ENCODE data around the gene SPEG.

Gene SPEG

DNA sequence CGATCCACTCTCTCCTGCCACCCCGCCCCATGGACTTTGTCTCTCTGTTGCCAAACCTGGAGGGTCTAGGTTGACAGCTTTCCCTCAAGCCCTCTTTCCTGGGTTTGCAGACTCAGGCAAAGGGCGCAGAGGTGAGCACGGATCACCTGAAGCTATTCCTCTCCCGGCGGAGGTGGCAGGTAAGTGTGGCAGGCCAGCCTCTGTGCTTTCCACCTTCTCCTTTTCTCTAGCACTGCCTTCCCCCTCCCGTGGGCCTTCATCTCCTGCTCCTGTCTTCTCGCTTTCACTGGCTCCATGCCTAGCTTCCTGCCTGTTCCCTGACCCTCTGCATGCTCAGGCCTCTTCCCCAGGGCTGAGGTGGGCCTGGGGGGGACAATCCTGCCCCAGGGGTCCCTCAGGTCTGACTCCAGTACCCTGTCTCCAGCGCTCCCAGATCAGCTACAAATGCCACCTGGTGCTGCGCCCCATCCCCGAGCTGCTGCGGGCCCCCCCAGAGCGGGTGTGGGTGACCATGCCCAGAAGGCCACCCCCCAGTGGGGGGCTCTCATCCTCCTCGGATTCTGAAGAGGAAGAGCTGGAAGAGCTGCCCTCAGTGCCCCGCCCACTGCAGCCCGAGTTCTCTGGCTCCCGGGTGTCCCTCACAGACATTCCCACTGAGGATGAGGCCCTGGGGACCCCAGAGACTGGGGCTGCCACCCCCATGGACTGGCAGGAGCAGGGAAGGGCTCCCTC lies 48.2 kb downstream of the SPEG start:
- no peak for DNase-seq

DNA sequence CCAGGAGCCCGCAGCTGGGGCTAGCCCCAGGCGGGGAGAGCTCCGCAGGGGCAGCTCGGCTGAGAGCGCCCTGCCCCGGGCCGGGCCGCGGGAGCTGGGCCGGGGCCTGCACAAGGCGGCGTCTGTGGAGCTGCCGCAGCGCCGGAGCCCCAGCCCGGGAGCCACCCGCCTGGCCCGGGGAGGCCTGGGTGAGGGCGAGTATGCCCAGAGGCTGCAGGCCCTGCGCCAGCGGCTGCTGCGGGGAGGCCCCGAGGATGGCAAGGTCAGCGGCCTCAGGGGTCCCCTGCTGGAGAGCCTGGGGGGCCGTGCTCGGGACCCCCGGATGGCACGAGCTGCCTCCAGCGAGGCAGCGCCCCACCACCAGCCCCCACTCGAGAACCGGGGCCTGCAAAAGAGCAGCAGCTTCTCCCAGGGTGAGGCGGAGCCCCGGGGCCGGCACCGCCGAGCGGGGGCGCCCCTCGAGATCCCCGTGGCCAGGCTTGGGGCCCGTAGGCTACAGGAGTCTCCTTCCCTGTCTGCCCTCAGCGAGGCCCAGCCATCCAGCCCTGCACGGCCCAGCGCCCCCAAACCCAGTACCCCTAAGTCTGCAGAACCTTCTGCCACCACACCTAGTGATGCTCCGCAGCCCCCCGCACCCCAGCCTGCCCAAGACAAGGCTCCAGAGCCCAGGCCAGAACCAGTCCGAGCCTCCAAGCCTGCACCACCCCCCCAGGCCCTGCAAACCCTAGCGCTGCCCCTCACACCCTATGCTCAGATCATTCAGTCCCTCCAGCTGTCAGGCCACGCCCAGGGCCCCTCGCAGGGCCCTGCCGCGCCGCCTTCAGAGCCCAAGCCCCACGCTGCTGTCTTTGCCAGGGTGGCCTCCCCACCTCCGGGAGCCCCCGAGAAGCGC lies 49.1 kb downstream of the SPEG start:
- peak in 1 of 2 experiments; percentile 28 for DNase-seq

DNA sequence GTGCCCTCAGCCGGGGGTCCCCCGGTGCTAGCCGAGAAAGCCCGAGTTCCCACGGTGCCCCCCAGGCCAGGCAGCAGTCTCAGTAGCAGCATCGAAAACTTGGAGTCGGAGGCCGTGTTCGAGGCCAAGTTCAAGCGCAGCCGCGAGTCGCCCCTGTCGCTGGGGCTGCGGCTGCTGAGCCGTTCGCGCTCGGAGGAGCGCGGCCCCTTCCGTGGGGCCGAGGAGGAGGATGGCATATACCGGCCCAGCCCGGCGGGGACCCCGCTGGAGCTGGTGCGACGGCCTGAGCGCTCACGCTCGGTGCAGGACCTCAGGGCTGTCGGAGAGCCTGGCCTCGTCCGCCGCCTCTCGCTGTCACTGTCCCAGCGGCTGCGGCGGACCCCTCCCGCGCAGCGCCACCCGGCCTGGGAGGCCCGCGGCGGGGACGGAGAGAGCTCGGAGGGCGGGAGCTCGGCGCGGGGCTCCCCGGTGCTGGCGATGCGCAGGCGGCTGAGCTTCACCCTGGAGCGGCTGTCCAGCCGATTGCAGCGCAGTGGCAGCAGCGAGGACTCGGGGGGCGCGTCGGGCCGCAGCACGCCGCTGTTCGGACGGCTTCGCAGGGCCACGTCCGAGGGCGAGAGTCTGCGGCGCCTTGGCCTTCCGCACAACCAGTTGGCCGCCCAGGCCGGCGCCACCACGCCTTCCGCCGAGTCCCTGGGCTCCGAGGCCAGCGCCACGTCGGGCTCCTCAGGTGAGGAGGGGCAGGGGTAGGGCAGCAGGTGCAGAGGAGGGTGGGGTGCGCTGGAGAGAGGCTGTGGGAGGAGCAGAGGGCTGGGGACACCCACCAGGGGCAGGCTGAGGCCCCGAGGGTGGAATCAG lies 49.9 kb downstream of the SPEG start:
- peak in 1 of 2 experiments; percentile 30 for DNase-seq

DNA sequence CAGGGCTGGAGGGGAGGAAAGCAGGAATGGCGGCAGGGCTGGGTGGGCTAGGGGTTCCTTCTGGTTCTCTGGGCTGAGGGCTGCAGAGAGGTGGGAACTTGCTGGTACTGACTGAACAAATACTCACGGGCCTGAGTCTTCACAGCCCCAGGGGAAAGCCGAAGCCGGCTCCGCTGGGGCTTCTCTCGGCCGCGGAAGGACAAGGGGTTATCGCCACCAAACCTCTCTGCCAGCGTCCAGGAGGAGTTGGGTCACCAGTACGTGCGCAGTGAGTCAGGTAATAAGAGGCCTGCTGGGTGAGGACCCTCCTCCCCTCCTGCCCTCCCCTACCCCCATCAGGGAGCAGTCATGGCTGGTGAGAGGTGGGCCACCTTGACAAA lies 50.5 kb downstream of the SPEG start:
- DNase-seq: no peak

DNA sequence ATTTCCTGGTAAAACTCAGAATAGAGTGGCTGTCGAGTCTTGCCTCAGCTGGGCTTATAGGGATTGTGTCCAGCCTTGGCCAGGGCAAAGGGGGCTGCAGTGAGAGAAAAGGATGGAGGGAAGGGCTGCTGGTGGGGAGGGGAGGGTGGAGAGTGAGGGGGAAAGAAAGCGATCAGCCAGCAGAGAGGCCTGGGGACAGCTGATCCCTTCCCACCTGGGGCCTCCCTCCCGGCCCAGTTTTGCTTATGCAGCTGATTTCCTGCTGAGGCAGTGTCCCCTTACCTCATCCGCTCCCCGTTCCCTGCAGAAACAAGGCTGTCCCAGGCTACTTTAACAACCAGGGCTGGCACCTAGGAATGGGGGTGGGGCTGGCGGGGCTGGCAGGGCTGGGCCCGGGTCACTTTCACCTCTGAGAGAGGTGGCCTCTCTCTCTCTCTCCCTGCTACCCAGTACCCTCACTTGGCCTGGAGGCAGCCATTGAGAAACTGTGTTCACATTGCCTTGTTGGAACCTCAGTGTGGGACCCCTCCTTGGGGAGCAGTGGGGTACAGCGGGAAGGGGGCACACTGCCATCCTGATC lies 51.8 kb downstream of the SPEG start:
- DNase-seq: no peak

DNA sequence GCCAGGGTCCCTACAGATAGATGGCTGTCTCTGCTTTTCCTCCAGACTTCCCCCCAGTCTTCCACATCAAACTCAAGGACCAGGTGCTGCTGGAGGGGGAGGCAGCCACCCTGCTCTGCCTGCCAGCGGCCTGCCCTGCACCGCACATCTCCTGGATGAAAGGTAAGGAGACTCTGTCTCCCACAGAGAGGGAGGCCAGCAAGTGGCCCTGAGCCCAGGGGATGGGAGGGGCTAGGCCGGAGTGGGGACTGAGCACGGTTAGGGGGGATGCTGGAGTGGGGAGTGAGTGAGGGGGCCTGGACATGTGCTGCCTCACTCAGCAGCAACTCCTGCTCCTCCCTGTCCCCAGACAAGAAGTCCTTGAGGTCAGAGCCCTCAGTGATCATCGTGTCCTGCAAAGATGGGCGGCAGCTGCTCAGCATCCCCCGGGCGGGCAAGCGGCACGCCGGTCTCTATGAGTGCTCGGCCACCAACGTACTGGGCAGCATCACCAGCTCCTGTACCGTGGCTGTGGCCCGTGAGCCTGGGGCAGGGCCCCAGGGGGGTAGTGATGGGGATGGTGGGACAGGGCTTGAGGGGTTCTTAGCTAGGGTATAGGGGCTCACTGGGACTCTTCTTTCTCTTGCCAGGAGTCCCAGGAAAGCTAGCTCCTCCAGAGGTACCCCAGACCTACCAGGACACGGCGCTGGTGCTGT lies 53.7 kb downstream of the SPEG start:
- no peak for DNase-seq

DNA sequence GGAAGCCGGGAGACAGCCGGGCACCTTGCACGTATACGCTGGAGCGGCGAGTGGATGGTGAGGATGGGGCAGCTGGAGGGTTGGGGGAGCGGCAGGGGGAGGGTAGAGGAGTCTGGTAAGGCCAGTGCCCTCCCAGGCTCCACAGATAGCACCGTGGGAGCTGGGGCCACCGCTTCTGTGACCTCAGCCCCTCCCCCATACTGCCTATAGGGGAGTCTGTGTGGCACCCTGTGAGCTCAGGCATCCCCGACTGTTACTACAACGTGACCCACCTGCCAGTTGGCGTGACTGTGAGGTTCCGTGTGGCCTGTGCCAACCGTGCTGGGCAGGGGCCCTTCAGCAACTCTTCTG lies 54.2 kb downstream of the SPEG start:
- no peak for DNase-seq

DNA sequence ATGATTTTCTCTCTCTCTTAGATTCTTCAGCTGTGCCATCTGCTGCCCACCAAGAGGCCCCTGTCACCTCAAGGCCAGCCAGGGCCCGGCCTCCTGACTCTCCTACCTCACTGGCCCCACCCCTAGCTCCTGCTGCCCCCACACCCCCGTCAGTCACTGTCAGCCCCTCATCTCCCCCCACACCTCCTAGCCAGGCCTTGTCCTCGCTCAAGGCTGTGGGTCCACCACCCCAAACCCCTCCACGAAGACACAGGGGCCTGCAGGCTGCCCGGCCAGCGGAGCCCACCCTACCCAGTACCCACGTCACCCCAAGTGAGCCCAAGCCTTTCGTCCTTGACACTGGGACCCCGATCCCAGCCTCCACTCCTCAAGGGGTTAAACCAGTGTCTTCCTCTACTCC lies 54.7 kb downstream of the SPEG start:
- no peak for DNase-seq

DNA sequence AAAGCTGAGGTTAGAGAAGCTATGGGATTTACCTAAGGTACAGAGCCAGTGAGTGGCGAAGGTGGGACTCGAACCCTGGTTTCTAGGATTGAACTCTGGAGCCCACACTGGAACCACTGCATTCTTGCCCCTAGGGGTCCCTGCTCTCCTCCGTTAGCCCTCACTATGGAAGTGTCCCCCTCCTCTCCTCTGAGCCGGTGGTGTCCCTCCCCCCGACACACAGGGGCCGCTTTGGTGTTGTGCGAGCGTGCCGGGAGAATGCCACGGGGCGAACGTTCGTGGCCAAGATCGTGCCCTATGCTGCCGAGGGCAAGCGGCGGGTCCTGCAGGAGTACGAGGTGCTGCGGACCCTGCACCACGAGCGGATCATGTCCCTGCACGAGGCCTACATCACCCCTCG lies 55.5 kb downstream of the SPEG start:
- no peak for DNase-seq

DNA sequence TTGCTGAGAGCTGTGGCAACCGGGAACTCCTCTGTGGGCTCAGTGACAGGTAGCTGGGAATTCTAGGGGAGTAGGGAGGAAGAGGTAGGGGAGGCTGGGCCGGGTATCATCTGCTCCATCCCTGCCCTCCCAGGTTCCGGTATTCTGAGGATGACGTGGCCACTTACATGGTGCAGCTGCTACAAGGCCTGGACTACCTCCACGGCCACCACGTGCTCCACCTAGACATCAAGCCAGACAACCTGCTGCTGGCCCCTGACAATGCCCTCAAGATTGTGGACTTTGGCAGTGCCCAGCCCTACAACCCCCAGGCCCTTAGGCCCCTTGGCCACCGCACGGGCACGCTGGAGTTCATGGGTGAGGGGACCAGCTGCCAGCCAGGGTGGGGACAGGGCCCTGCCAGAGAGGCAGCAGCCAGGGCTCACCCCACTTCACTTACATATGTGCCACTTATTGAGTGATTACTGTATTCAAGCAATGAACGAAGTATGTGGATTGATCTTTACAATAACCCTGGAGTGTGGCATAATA lies 56.0 kb downstream of the SPEG start:
- DNase-seq: no peak

DNA sequence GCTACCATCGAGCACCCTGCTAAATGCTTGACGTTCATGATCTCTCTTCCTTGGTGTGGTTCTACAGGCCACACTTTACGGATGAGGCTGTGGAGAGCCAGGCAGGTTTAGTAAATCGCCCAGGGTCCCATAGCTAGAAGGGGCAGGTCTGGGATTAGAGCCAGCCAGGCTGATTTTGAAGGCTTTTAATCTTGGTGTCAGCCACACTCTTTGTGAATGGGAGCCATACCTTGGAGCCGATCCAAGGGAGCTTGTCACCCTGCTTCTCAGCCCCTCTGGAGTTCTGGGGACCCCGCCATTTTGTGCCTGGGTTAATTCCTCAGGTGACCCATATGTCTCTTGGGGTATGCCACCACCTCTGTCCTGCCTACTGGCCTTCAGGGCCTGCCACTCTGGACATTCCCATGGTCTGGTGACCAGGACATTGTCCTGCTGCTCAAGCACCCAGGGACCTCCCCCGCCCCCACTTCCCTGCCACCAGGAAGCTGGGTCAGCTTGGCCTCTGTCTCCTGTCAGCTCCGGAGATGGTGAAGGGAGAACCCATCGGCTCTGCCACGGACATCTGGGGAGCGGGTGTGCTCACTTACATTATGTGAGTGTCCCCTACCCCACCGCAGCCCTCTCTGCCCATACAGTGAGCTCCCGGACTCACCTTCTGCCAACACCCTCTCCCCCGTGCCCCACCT lies 56.8 kb downstream of the SPEG start:
- no peak for DNase-seq

DNA sequence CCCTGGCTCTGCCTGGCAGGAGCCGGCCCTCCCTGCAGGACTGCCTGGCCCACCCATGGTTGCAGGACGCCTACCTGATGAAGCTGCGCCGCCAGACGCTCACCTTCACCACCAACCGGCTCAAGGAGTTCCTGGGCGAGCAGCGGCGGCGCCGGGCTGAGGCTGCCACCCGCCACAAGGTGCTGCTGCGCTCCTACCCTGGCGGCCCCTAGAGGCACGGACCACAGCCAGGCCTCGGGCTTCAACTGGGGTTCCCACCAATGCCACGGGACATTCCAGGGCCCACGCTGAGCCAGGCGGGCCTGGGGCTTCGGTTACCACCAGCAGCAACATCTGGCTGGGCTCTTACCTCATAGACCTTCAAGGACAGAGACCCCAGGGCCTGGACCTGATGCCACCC lies 57.9 kb downstream of the SPEG start:
- DNase-seq: no peak

DNA sequence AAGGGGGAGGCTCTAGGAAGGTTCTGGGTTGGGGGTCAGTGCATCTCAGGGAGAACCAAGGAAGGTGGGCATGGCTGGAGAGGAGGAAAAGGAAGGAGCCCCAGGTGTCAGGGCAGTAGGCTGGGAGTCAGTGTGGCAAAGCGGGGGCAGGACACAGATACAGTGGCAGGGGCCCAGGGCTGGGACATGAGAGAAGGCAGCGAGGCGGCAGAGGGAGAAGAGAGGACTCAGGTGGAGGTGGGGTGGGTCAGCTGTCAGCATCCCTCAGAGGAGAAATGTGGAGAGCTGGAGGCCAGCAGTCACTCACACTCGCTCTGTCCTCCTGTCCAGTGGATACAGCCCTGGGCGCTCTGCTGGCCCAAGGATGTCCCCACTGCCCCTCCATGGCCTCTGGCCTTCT lies 58.4 kb downstream of the SPEG start:
- no peak for DNase-seq

DNA sequence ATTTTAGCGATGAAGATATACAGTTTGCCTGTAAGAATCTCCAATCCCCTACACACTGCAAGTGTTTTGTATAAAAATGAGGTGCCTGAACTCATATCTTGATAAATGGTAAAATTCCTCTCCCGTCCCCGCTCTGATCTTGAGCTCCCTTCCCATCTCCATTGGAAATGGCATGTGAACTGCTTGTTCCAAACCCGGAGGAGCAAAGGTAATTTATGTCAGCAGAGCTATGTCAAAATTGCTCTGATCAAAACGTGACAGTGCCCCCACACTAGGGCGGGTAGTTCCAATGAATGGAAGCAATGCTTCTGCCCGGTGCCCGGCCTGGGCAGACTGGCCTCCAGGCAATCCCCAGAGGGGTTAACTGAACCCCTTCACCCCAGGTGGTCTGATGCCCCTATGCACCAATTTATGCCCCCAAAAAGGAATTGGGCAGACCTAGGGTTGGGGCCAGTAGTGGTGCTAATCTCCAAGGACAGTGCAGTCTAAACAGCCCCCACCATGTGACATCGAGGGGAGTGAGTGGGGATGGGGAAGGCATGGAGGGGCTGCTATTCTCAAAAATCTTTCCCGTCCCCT lies 60.4 kb downstream of the SPEG start:
- DNase-seq: no peak

DNA sequence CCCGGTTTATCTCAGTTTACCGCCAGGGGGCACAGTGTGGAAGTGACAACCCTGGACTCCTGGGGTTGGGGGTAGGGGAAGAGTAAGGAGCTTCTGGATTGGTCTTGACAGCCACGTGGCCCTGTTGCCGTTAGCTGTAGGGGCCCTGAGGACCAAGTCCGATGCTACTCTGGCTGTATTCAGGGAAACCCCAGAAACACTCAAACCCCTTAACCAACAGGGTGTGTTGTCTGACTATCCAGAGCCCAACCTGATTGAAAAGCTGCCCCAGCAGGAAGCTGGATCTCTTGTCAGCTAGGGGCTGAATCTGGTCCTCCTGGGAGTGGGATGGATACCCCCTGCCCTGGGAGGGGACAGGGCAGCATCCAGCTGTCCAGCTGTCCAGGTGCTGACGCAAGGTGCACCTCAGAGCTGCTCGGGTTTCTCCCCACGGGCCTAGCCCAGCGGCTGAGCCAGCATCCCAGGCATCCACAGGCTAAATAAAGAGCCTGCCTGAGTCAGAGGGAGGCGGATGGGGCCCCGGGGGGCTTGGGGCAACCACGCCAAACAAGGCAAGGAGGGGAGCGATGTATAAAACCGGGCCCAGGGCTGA lies 61.0 kb downstream of the SPEG start:
- DNase-seq: peak; percentile 76 to 77

DNA sequence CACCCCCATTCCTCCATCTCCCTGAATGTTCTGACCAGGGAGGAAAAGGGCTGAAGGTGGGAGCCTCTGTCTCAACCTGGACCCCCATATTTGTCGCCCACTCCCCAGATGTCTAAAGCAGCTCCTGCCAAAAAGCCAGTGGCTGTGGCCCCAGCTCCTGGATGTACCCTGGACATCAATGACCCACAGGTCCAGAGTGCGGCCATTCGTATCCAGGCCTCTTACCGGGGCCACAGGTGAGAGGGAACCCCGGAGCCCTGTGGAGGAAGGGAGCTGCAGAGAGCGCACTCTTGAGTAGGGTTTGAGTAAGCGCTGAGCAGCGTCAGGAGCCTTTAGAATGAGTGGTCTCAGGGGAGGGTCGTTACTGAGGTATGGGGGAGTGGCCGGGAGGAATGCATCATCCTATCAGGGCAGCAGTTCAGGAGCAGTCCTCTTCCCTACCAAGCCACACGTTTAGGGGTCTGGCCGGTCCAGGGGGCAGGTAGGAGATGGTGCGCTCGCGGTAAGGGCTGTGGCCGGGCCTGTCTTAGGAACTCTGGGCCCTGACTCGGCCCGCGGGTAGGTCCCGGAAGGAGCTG lies 61.7 kb downstream of the SPEG start:
- DNase-seq: peak in 1 of 2 experiments; percentile 25

DNA sequence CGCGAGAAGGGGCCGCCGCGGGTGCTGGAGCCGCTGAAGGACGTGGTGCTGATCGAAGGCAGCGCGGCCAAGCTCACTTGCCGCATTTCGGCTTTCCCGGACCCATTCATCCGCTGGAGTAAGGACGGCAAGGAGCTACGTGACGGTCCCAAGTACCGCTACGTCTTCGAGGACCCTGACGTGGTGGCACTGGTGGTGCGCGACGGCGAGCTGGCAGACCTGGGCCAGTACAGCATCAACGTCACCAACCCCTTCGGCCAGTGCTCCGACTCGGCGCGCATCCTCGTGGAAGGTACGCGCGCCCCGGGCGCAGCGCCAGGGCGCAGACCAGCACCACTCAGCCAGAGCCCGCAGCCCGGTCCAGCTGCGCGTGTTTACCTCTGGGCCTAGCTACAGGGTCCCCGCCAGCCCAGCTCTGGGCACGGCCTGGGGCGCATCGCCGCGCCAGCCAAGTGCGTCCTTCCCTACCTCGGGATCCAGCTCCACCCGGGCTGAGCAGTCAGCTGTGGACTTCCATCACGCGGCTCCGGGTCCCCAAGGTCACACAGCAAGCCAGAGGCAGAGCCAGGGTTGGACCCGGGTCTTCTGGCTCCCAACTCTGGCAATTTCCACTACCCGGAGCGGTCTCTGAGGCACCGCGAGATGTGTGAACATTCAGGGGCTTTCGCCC lies 62.3 kb downstream of the SPEG start:
- peak in 1 of 2 experiments; percentile 36 for DNase-seq

DNA sequence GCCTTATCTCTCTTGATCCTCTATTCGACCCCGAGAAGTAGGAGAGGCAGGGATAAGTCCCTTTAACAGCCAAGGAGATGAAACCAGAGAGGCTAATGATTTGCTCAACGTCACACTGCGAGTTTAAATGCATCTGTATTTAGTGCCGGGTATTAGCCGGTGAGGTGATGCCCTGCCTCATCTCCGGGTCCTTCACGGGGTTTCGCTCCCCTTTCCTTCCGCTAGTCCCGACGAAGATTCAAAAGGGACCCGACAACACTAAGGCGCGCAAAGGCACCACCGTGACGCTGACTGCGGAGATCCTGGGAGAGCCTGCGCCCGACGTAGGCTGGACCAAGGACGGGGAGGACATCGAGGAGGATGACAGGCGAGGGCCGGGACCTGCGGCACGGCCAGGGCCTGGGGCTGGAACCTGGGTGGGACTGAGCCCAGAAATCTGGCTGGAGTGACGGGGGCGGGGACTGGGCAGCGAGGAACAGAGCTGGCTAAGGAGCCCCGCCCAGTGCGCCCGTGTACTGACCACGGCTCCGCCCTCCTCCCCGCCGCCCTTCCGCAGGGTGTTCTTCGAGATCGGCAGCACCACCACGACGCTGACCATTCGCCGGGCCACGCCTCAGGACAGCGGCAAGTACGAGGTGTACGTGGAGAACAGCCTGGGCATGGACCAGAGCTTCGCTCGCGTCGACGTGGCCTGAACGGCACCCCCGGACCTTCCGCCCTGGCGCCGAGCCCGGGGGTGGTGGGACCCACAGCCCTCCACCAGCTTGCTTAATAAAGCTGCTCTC lies 63.0 kb downstream of the SPEG start:
- peak; percentile 48 to 59 for DNase-seq
